ENCODE results near the gene ABLIM1.

ABLIM1 gene

GRCh38 chr10:114429581-114430335 lies 228.3 kb downstream of the ABLIM1 start:
- intact Hi-C loops (cut with DNase I), result no loop called here
- no peak for DNase-seq

- intact Hi-C loops (cut with DNase I), result no loop called here
- no peak for DNase-seq
Observed at GRCh38 chr10:114427124-114427852, 230.8 kb downstream of the ABLIM1 start.

- intact Hi-C loops (cut with DNase I), result no loop called here
Observed at GRCh38 chr10:114426476-114426875, 231.6 kb downstream of the ABLIM1 start.

GRCh38 chr10:114420811-114421485 lies 237.1 kb downstream of the ABLIM1 start:
- intact Hi-C loops (cut with DNase I), result no loop called here
- no peak for DNase-seq

More at GRCh38 chr10:114426476-114426875, 231.6 kb downstream of the ABLIM1 start:
- DNase-seq, result no peak

- DNase-seq, result no peak
- intact Hi-C loops (cut with DNase I), result no loop called here
Observed at GRCh38 chr10:114418109-114418508, 240.0 kb downstream of the ABLIM1 start.

GRCh38 chr10:114412907-114413797 lies 244.9 kb downstream of the ABLIM1 start:
- intact Hi-C loops (cut with DNase I), result no loop called here
- no peak for DNase-seq

- intact Hi-C loops (cut with DNase I), result no loop called here
Observed at GRCh38 chr10:114408968-114409444, 249.1 kb downstream of the ABLIM1 start.

GRCh38 chr10:114408112-114408967 lies 249.7 kb downstream of the ABLIM1 start:
- DNase-seq, result no peak
- intact Hi-C loops (cut with DNase I), result no loop called here

More at GRCh38 chr10:114408968-114409444, 249.1 kb downstream of the ABLIM1 start:
- DNase-seq, result no peak

- DNase-seq, result no peak
- intact Hi-C loops (cut with DNase I), result no loop called here
Observed at GRCh38 chr10:114406455-114406854, 251.6 kb downstream of the ABLIM1 start.

- intact Hi-C loops (cut with DNase I), result no loop called here
- no peak for DNase-seq
Observed at GRCh38 chr10:114405011-114405350, 253.1 kb downstream of the ABLIM1 start.

- intact Hi-C loops (cut with DNase I), result no loop called here
- peak in 21 of 42 donors; percentile 18 to 68 (median 34) for DNase-seq
Observed at GRCh38 chr10:114404171-114405010, 253.7 kb downstream of the ABLIM1 start, which contains the start of gene AFAP1L2. AFAP1L2 (minus strand) TSS chr10:114404502; CDS start chr10:114404455, 47 bp downstream.

GRCh38 chr10:114403541-114404161 lies 254.4 kb downstream of the ABLIM1 start:
- intact Hi-C loops (cut with DNase I), result no loop called here
- DNase-seq, result peak in 3 of 42 donors; percentile 8 to 32 (median 13)

GRCh38 chr10:114402871-114403540 lies 255.1 kb downstream of the ABLIM1 start:
- intact Hi-C loops (cut with DNase I), result no loop called here
- no peak for DNase-seq

GRCh38 chr10:114402233-114402632 lies 255.8 kb downstream of the ABLIM1 start:
- intact Hi-C loops (cut with DNase I), result no loop called here
- DNase-seq, result no peak

GRCh38 chr10:114401195-114401791 lies 256.8 kb downstream of the ABLIM1 start:
- intact Hi-C loops (cut with DNase I), result no loop called here
- DNase-seq, result peak in 8 of 42 donors; percentile 20 to 68 (median 37)
